Activated CD8-positive, alpha-beta T cell treated with anti-CD3 and anti-CD28 coated beads, Interleukin-2, amount 10 ng/mL, durations not matched to agents 7 days and 5 days (primary cell): ENCODE measurements around the gene SBF2. TPM values are rescaled to one million over a fixed set of nuclear protein-coding genes. Genes with fewer than 3 reads are reported as not detected.
A peak's percentile ranks its signal among the peaks of the same experiment; 100 is the strongest.

Source experiments
- ATAC-seq: fragments of 150-1000 bp; cut with Tn5 transposase; one replicate; pipeline ENCODE4 v1.10.0; 2021; ENCODE audit warnings: moderate library complexity
- CTCF ChIA-PET: fragments of 350-600 bp; sonication (Branson Sonifier 250); formaldehyde crosslinking; loops from one replicate; lab custom pipeline; 2021; ENCODE audit warnings: antibody characterized with exemption; lab: Charles Lee
- POLR2A ChIA-PET: fragments of 350-600 bp; sonication (Branson Sonifier 250); formaldehyde crosslinking; loops from one replicate; lab custom pipeline; 2021; ENCODE audit warnings: antibody characterized with exemption; lab: Charles Lee
- DNase-seq: peaks from one replicate; pipeline ENCODE4 v3.0.0-alpha.2; 2020
- H3K27ac Mint-ChIP-seq: one replicate; pipeline ENCODE4 v1.8.0; 2021; ENCODE audit warnings: mild to moderate bottlenecking, mixed read lengths
- H3K27me3 Mint-ChIP-seq: one replicate; pipeline ENCODE4 v1.8.0; 2021; ENCODE audit warnings: low read depth, mixed read lengths
- H3K36me3 Mint-ChIP-seq: one replicate; pipeline ENCODE4 v1.8.0; 2021; ENCODE audit warnings: low read depth, mixed read lengths
- H3K4me1 Mint-ChIP-seq: one replicate; pipeline ENCODE4 v1.8.0; 2021; ENCODE audit warnings: low read depth, mixed read lengths
- H3K4me3 Mint-ChIP-seq: one replicate; pipeline ENCODE4 v1.8.0; 2021; ENCODE audit warnings: mild to moderate bottlenecking, mixed read lengths
- H3K9me3 Mint-ChIP-seq: one replicate; pipeline ENCODE4 v1.8.0; 2022; ENCODE audit warnings: mixed read lengths; ENCODE audit not compliant: insufficient read depth
- total RNA-seq, 2 experiments: library from RNA; stranded (reverse); gene quantifications; one replicate each; pipeline ENCODE4 v1.2.3, GENCODE V29; 2021

Gene SBF2
- total RNA-seq, 2 experiments from 2014 or later = 5.1 to 5.9 TPM

- no peak for ATAC-seq
- no peak overlapping the region for H3K4me3 Mint-ChIP-seq
Observed at GRCh38 chr11:9839550-9839949, 454.5 kb downstream of the SBF2 start.

GRCh38 chr11:9838961-9839360 lies 455.1 kb downstream of the SBF2 start:
- Mint-ChIP-seq H3K4me3 (no peak overlapping the region), H3K9me3 (no peaks in the 10 kb centered on the region), H3K36me3 (peaks cover 18% of the 10 kb centered on the region), H3K27ac (no peak overlapping the region), H3K4me1 (peaks cover 43% of the 10 kb centered on the region), H3K27me3 (no peaks in the 10 kb centered on the region)
- ChIA-PET CTCF (interaction anchor here (0.7 to 1.0 kb wide), 2 partner anchors 31 to 133 kb away, joined by 3 read pairs; no protein-coding TSS in a partner anchor), POLR2A (interaction anchor here (1.0 kb wide), 1 partner anchor 238 kb away, joined by 3 read pairs; no protein-coding TSS in a partner anchor)
- DNase-seq = no peak
- no peak for ATAC-seq

More at GRCh38 chr11:9839550-9839949, 454.5 kb downstream of the SBF2 start:
- DNase-seq = no peak
- ChIA-PET CTCF (interaction anchor here (1.0 kb wide), 2 partner anchors 8 to 133 kb away, joined by 3 to 6 read pairs; no protein-coding TSS in a partner anchor), POLR2A (interaction anchor here (1.0 kb wide), 1 partner anchor 238 kb away, joined by 3 read pairs; no protein-coding TSS in a partner anchor)
- H3K9me3 Mint-ChIP-seq = no peaks in the 10 kb centered on the region
- H3K27me3 Mint-ChIP-seq = peaks cover 2% of the 10 kb centered on the region
- peaks cover 43% of the 10 kb centered on the region for H3K4me1 Mint-ChIP-seq
- H3K36me3 Mint-ChIP-seq = peaks cover 18% of the 10 kb centered on the region
- peak overlapping the region; percentile 51 for H3K27ac Mint-ChIP-seq

- Mint-ChIP-seq H3K27me3 (no peaks in the 10 kb centered on the region), H3K4me3 (no peak overlapping the region), H3K27ac (no peak overlapping the region), H3K4me1 (peaks cover 42% of the 10 kb centered on the region), H3K9me3 (no peaks in the 10 kb centered on the region), H3K36me3 (peaks cover 18% of the 10 kb centered on the region)
- ChIA-PET POLR2A (no interaction called here), CTCF (interaction anchor here (0.7 kb wide), 1 partner anchor 30 kb away, joined by 3 read pairs; no protein-coding TSS in a partner anchor)
- ATAC-seq (no peak), DNase-seq (no peak)
Observed at GRCh38 chr11:9838229-9838628, 455.8 kb downstream of the SBF2 start.

- CTCF ChIA-PET = no interaction called here
- no peaks in the 10 kb centered on the region for H3K27me3 Mint-ChIP-seq
Observed at GRCh38 chr11:9834291-9834690, 459.7 kb downstream of the SBF2 start.

GRCh38 chr11:9831122-9831521 lies 462.9 kb downstream of the SBF2 start:
- ATAC-seq (no peak), DNase-seq (no peak)
- ChIA-PET CTCF (interaction anchor here (1.9 kb wide), 1 partner anchor 9 kb away, joined by 6 read pairs; no protein-coding TSS in a partner anchor), POLR2A (no interaction called here)
- Mint-ChIP-seq H3K36me3 (no peaks in the 10 kb centered on the region), H3K27me3 (no peaks in the 10 kb centered on the region), H3K4me1 (no peaks in the 10 kb centered on the region), H3K27ac (no peak overlapping the region), H3K4me3 (no peak overlapping the region), H3K9me3 (no peaks in the 10 kb centered on the region)

More at GRCh38 chr11:9834291-9834690, 459.7 kb downstream of the SBF2 start:
- Mint-ChIP-seq H3K36me3 (peaks cover 4% of the 10 kb centered on the region), H3K4me3 (no peak overlapping the region), H3K9me3 (no peaks in the 10 kb centered on the region), H3K4me1 (peaks cover 6% of the 10 kb centered on the region), H3K27ac (no peak overlapping the region)
- DNase-seq (no peak), ATAC-seq (no peak)
- POLR2A ChIA-PET = no interaction called here

GRCh38 chr11:9827708-9828107 lies 466.3 kb downstream of the SBF2 start:
- DNase-seq (no peak), ATAC-seq (no peak)
- Mint-ChIP-seq H3K4me1 (no peaks in the 10 kb centered on the region), H3K36me3 (no peaks in the 10 kb centered on the region), H3K27ac (no peak overlapping the region), H3K9me3 (no peaks in the 10 kb centered on the region), H3K27me3 (no peaks in the 10 kb centered on the region), H3K4me3 (no peak overlapping the region)
- ChIA-PET POLR2A (no interaction called here), CTCF (interaction anchor here (1.6 kb wide), 1 partner anchor 35 kb away, joined by 4 read pairs; no protein-coding TSS in a partner anchor)

- H3K27ac Mint-ChIP-seq = no peak overlapping the region
Observed at GRCh38 chr11:9826390-9826789, 467.6 kb downstream of the SBF2 start.

GRCh38 chr11:9825895-9826294 lies 468.1 kb downstream of the SBF2 start:
- Mint-ChIP-seq H3K9me3 (no peaks in the 10 kb centered on the region), H3K27ac (no peak overlapping the region), H3K36me3 (no peaks in the 10 kb centered on the region), H3K4me1 (no peaks in the 10 kb centered on the region), H3K4me3 (no peak overlapping the region), H3K27me3 (no peaks in the 10 kb centered on the region)
- ChIA-PET POLR2A (no interaction called here), CTCF (no interaction called here)
- ATAC-seq (no peak), DNase-seq (no peak)

More at GRCh38 chr11:9826390-9826789, 467.6 kb downstream of the SBF2 start:
- ATAC-seq (no peak), DNase-seq (no peak)
- no peaks in the 10 kb centered on the region for H3K27me3 Mint-ChIP-seq
- CTCF ChIA-PET = no interaction called here
- H3K4me1 Mint-ChIP-seq = no peaks in the 10 kb centered on the region
- POLR2A ChIA-PET = no interaction called here
- no peak overlapping the region for H3K4me3 Mint-ChIP-seq
- H3K9me3 Mint-ChIP-seq = no peaks in the 10 kb centered on the region
- H3K36me3 Mint-ChIP-seq = no peaks in the 10 kb centered on the region

- CTCF ChIA-PET = no interaction called here
- H3K4me3 Mint-ChIP-seq = no peak overlapping the region
- no peak for ATAC-seq
Observed at GRCh38 chr11:9825315-9825714, 468.7 kb downstream of the SBF2 start.

GRCh38 chr11:9823887-9824385 lies 470.1 kb downstream of the SBF2 start:
- H3K27me3 Mint-ChIP-seq = no peaks in the 10 kb centered on the region
- DNase-seq (no peak), ATAC-seq (no peak)
- H3K4me1 Mint-ChIP-seq = no peaks in the 10 kb centered on the region
- CTCF ChIA-PET = no interaction called here
- no peaks in the 10 kb centered on the region for H3K9me3 Mint-ChIP-seq
- H3K4me3 Mint-ChIP-seq = no peak overlapping the region
- no peaks in the 10 kb centered on the region for H3K36me3 Mint-ChIP-seq
- POLR2A ChIA-PET = no interaction called here
- no peak overlapping the region for H3K27ac Mint-ChIP-seq

More at GRCh38 chr11:9825315-9825714, 468.7 kb downstream of the SBF2 start:
- H3K36me3 Mint-ChIP-seq = no peaks in the 10 kb centered on the region
- H3K4me1 Mint-ChIP-seq = no peaks in the 10 kb centered on the region
- H3K27ac Mint-ChIP-seq = no peak overlapping the region
- POLR2A ChIA-PET = no interaction called here
- DNase-seq = no peak
- H3K27me3 Mint-ChIP-seq = no peaks in the 10 kb centered on the region
- H3K9me3 Mint-ChIP-seq = no peaks in the 10 kb centered on the region

- DNase-seq = no peak
- CTCF ChIA-PET = no interaction called here
- Mint-ChIP-seq H3K27ac (no peak overlapping the region), H3K9me3 (no peaks in the 10 kb centered on the region), H3K27me3 (no peaks in the 10 kb centered on the region), H3K4me1 (no peaks in the 10 kb centered on the region), H3K4me3 (no peak overlapping the region), H3K36me3 (no peaks in the 10 kb centered on the region)
- no peak for ATAC-seq
- POLR2A ChIA-PET = no interaction called here
Observed at GRCh38 chr11:9823439-9823838, 470.6 kb downstream of the SBF2 start.

- DNase-seq = no peak
- Mint-ChIP-seq H3K4me1 (no peaks in the 10 kb centered on the region), H3K27ac (no peak overlapping the region), H3K4me3 (no peak overlapping the region), H3K9me3 (no peaks in the 10 kb centered on the region), H3K36me3 (no peaks in the 10 kb centered on the region), H3K27me3 (no peaks in the 10 kb centered on the region)
- ChIA-PET CTCF (no interaction called here), POLR2A (no interaction called here)
- ATAC-seq = no peak
Observed at GRCh38 chr11:9821008-9821752, 472.8 kb downstream of the SBF2 start.
